NK-92 (cell line): ENCODE measurements around the gene PERCC1.
"Not testable (repeated sequence)": the region's sequence is repeated elsewhere in the genome, so short reads cannot be mapped to it uniquely, and the experiment has no call there.

ENCODE experiments used
- DNase-seq: peaks from one replicate; lab custom pipeline; 2025; ENCODE audit not compliant: unreplicated experiment; lab: John Stamatoyannopoulos, UW

Gene PERCC1

GRCh38 chr16:1466054-1466453, 35.2 kb downstream of the PERCC1 start:
- no peak for DNase-seq

GRCh38 chr16:1466968-1467521, 36.2 kb downstream of the PERCC1 start:
- no peak for DNase-seq

GRCh38 chr16:1468426-1468810, 37.5 kb downstream of the PERCC1 start:
- DNase-seq: no peak

- not testable (repeated sequence) for DNase-seq
Measured at GRCh38 chr16:1469141-1469540, 38.3 kb downstream of the PERCC1 start.

GRCh38 chr16:1469693-1470201, 38.9 kb downstream of the PERCC1 start:
- DNase-seq: no peak

GRCh38 chr16:1470481-1471251, 39.8 kb downstream of the PERCC1 start:
- no peak for DNase-seq

GRCh38 chr16:1471569-1472194, 40.8 kb downstream of the PERCC1 start:
- no peak for DNase-seq

GRCh38 chr16:1472974-1473373, 42.1 kb downstream of the PERCC1 start:
- no peak for DNase-seq

GRCh38 chr16:1474082-1474795, 43.4 kb downstream of the PERCC1 start:
- DNase-seq: no peak

GRCh38 chr16:1474796-1475551, 44.1 kb downstream of the PERCC1 start, which contains the start of gene CLCN7:
CLCN7 (minus strand) TSS chr16:1475028; CDS start chr16:1474974, 54 bp downstream.
- DNase-seq: no peak

GRCh38 chr16:1475552-1476114, 44.8 kb downstream of the PERCC1 start:
- no peak for DNase-seq

GRCh38 chr16:1477033-1477432, 46.2 kb downstream of the PERCC1 start:
- no peak for DNase-seq

GRCh38 chr16:1478937-1479336, 48.1 kb downstream of the PERCC1 start:
- DNase-seq: not testable (repeated sequence)

GRCh38 chr16:1481906-1482835, 51.3 kb downstream of the PERCC1 start:
- no peak for DNase-seq
